CD1c-positive myeloid dendritic cell (primary cell): ENCODE measurements around the gene EVX2.
A peak's percentile ranks its signal among the peaks of the same experiment; 100 is the strongest.

Source experiments
- DNase-seq: peaks from one replicate; pipeline ENCODE4 v3.0.0-alpha.2; 2016; ENCODE audit errors: extremely low spot score

EVX2 gene

GRCh38 chr2:176122052-176122682 is 38.4 kb upstream of the EVX2 start:
- no peak for DNase-seq

- DNase-seq = no peak
These were observed 37.7 kb upstream of the EVX2 start for GRCh38 chr2:176121190-176122051.

GRCh38 chr2:176120364-176121189 is 36.8 kb upstream of the EVX2 start:
- no peak for DNase-seq

- peak; percentile 43 for DNase-seq
These were observed 35.0 kb upstream of the EVX2 start for GRCh38 chr2:176118601-176119339.

- no peak for DNase-seq
These were observed 34.1 kb upstream of the EVX2 start for GRCh38 chr2:176117823-176118371.

- DNase-seq = no peak
These were observed 33.5 kb upstream of the EVX2 start for GRCh38 chr2:176117162-176117822.

- no peak for DNase-seq
These were observed 32.4 kb upstream of the EVX2 start, which contains the start of gene HOXD10 for GRCh38 chr2:176115883-176116813. Gene HOXD10, plus strand, starts transcription at chr2:176116778. Its CDS starts 56 bp downstream, at chr2:176116834.

GRCh38 chr2:176114930-176115625 is 31.3 kb upstream of the EVX2 start:
- no peak for DNase-seq

GRCh38 chr2:176114120-176114929 is 30.6 kb upstream of the EVX2 start:
- DNase-seq = no peak

GRCh38 chr2:176112375-176113302 is 28.9 kb upstream of the EVX2 start:
- no peak for DNase-seq

- DNase-seq = no peak
These were observed 28.1 kb upstream of the EVX2 start for GRCh38 chr2:176111846-176112374.

GRCh38 chr2:176111309-176111663 is 27.5 kb upstream of the EVX2 start:
- DNase-seq = peak; percentile 30

- DNase-seq = no peak
These were observed 26.9 kb upstream of the EVX2 start for GRCh38 chr2:176110415-176111308.

GRCh38 chr2:176109946-176110345 is 26.2 kb upstream of the EVX2 start:
- no peak for DNase-seq

- no peak for DNase-seq
These were observed 25.6 kb upstream of the EVX2 start for GRCh38 chr2:176109192-176109901.
